Esophagus squamous epithelium (tissue), 4 donors: ENCODE results near the gene CPN2.

Experiments
- POLR2A ChIP-seq, 4 donors: fragments of 450-650 bp; IDR thresholded peaks; one replicate each; pipeline ENCODE4 v1.6.1; 2017; ENCODE audit warnings: antibody characterized with exemption in 4 of 4, mild to moderate bottlenecking in 4 of 4, moderate library complexity in 3 of 4
- TF ChIP-seq, protein P1 (sequence below), 6 experiments: fragments of 450-650 bp in 4 of 6; fragments of 200-600 bp in 2 of 6; sonication (generic) in 2 of 6; IDR thresholded peaks; one replicate each; pipeline ENCODE4 v1.5.1; 2016 to 2019; ENCODE audit warnings: antibody characterized with exemption in 6 of 6, mild to moderate bottlenecking in 4 of 6, moderate library complexity in 4 of 6

DNA sequence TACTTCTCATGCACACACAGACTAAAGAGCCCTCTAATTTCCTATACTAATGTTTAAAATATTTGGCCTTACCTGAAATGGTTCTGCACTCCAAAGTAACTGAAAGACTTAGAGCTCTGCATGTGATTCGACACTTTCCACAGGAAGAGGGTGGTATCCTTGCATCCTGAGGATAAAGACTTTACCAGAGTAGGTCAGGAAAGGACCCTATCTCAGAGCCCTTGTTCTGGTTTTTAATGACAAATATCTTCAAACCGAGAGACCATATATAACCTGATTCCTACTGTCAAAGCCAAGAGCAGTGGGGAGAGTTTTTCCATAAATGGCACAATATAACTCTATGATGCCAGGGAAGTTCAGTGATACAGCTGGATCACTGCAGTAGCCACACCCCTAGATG lies 48.0 kb upstream of the CPN2 start, which contains the start of gene GP5:
- no peak for TF ChIP-seq POLR2A (IDR thresholded peaks at IDR 0.05)
- TF ChIP-seq, protein P1, sequence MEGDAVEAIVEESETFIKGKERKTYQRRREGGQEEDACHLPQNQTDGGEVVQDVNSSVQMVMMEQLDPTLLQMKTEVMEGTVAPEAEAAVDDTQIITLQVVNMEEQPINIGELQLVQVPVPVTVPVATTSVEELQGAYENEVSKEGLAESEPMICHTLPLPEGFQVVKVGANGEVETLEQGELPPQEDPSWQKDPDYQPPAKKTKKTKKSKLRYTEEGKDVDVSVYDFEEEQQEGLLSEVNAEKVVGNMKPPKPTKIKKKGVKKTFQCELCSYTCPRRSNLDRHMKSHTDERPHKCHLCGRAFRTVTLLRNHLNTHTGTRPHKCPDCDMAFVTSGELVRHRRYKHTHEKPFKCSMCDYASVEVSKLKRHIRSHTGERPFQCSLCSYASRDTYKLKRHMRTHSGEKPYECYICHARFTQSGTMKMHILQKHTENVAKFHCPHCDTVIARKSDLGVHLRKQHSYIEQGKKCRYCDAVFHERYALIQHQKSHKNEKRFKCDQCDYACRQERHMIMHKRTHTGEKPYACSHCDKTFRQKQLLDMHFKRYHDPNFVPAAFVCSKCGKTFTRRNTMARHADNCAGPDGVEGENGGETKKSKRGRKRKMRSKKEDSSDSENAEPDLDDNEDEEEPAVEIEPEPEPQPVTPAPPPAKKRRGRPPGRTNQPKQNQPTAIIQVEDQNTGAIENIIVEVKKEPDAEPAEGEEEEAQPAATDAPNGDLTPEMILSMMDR (IDR thresholded peaks at IDR 0.05), result no peak
